22Rv1 (cell line): ENCODE measurements around the gene USP6NL.
"Not testable (repeated sequence)": the region's sequence is repeated elsewhere in the genome, so short reads cannot be mapped to it uniquely, and the experiment has no call there.

ENCODE experiments used
- H3K27ac ChIP-seq: fragments of 450-650 bp; 2 replicates; pipeline ENCODE4 v1.5.1; 2017
- CTCF ChIP-seq: fragments of 450-650 bp; IDR thresholded peaks from 2 replicates; pipeline ENCODE4 v1.5.1; 2017; ENCODE audit warnings: mild to moderate bottlenecking
- ZFX ChIP-seq: fragments of 450-650 bp; IDR thresholded peaks from 2 replicates; pipeline ENCODE4 v1.6.1; 2017; ENCODE audit warnings: antibody characterized with exemption, borderline replicate concordance

Gene USP6NL

GRCh38 chr10:11505639-11506038, 105.8 kb downstream of the USP6NL start:
- H3K27ac ChIP-seq, result no peak overlapping the region
- TF ChIP-seq ZFX (no peak), CTCF (no peak)

GRCh38 chr10:11504566-11505285, 106.7 kb downstream of the USP6NL start:
- TF ChIP-seq ZFX (no peak), CTCF (no peak)
- no peak overlapping the region for H3K27ac ChIP-seq

GRCh38 chr10:11501600-11501999, 109.8 kb downstream of the USP6NL start:
- H3K27ac ChIP-seq, result no peak overlapping the region
- TF ChIP-seq CTCF, result no peak
- no peak for TF ChIP-seq ZFX

GRCh38 chr10:11499425-11500071, 111.9 kb downstream of the USP6NL start:
- TF ChIP-seq CTCF (no peak), ZFX (no peak)

GRCh38 chr10:11498399-11498798, 113.1 kb downstream of the USP6NL start:
- H3K27ac ChIP-seq, result no peak overlapping the region
- TF ChIP-seq CTCF, result no peak

More at GRCh38 chr10:11499425-11500071, 111.9 kb downstream of the USP6NL start:
- H3K27ac ChIP-seq, result no peak overlapping the region

- TF ChIP-seq CTCF, result peak; percentile 31
- H3K27ac ChIP-seq, result not testable (repeated sequence)
Observed at GRCh38 chr10:11494923-11495322, 116.5 kb downstream of the USP6NL start.

- no peak for TF ChIP-seq CTCF
- TF ChIP-seq ZFX, result no peak
- no peak overlapping the region for H3K27ac ChIP-seq
Observed at GRCh38 chr10:11493646-11494045, 117.8 kb downstream of the USP6NL start.
